Activated T-helper 2 cell treated with anti-CD3 and anti-CD28 coated beads, Interferon-gamma antibody, Interleukin-2, Interleukin-4, amounts not matched to agents 10 μg/mL and 5 μg/mL and 100 μg/mL, durations not matched to agents 14 hours and 24 hours and 36 hours (primary cell): ENCODE data around the gene C11orf54. TPM values are rescaled to one million over a fixed set of nuclear protein-coding genes. Genes with fewer than 3 reads are reported as not detected.

Source experiments
- DNase-seq: peaks from one replicate; pipeline ENCODE4 v3.0.0; 2021; ENCODE audit warnings: low spot score
- H3K27ac Mint-ChIP-seq: one replicate; pipeline ENCODE4 v1.8.0; 2021; ENCODE audit warnings: mixed read lengths
- H3K27me3 Mint-ChIP-seq: one replicate; pipeline ENCODE4 v1.8.0; 2021; ENCODE audit warnings: low read depth, mixed read lengths
- H3K36me3 Mint-ChIP-seq: one replicate; pipeline ENCODE4 v1.8.0; 2021; ENCODE audit warnings: low read depth, mixed read lengths
- H3K4me1 Mint-ChIP-seq: one replicate; pipeline ENCODE4 v1.8.0; 2021; ENCODE audit warnings: low read depth, mixed read lengths
- H3K4me3 Mint-ChIP-seq: one replicate; pipeline ENCODE4 v1.8.0; 2021; ENCODE audit warnings: low read depth, mild to moderate bottlenecking, moderate library complexity, mixed read lengths
- H3K9me3 Mint-ChIP-seq: one replicate; pipeline ENCODE4 v1.8.0; 2021; ENCODE audit warnings: mixed read lengths
- intact Hi-C: fragments of 100-400 bp; cut with micrococcal nuclease; formaldehyde crosslinking; loops from one replicate; pipeline ENCODE4 v1.15.1; 2023
- total RNA-seq: library from RNA; stranded (reverse); gene quantifications from 2 replicates; pipeline ENCODE4 v1.2.3, GENCODE V29; 2022

The C11orf54 gene
- 19.3 and 21.2 TPM in 2 replicates for total RNA-seq

GRCh38 chr11:93741094-93741881 lies at the start of gene C11orf54, which contains the start of gene TAF1D:
Gene C11orf54, plus strand, starts transcription at chr11:93741672. Its CDS starts 5,722 bp downstream, at chr11:93747394.
Gene TAF1D, minus strand, starts transcription at chr11:93741495. Its CDS starts 2,191 bp downstream, at chr11:93739304.
- intact Hi-C loops: loop anchor here (1.0 to 5.0 kb wide), 9 partner anchors 43 to 1326 kb away; partner anchors contain the start of genes ANKRD49, CEP295, FUT4 and MED17

GRCh38 chr11:93694109-93694508 lies 47.4 kb upstream of the C11orf54 start:
- Mint-ChIP-seq H3K9me3 (no peaks in the 10 kb centered on the region), H3K36me3 (peaks cover 72% of the 10 kb centered on the region), H3K4me3 (no peak overlapping the region), H3K4me1 (peaks cover 11% of the 10 kb centered on the region), H3K27ac (no peak overlapping the region), H3K27me3 (no peaks in the 10 kb centered on the region)
- intact Hi-C loops: no loop called here
- DNase-seq: no peak

More at GRCh38 chr11:93741094-93741881, at the start of gene C11orf54, which contains the start of gene TAF1D:
- peaks cover 45% of the 10 kb centered on the region for H3K4me1 Mint-ChIP-seq
- H3K27me3 Mint-ChIP-seq: no peaks in the 10 kb centered on the region
- H3K9me3 Mint-ChIP-seq: no peaks in the 10 kb centered on the region
- peak within 1 kb of the TSS; percentile 99 for H3K27ac Mint-ChIP-seq
- peaks cover 62% of the 10 kb centered on the region for H3K36me3 Mint-ChIP-seq
- peak within 1 kb of the TSS; percentile 99 for H3K4me3 Mint-ChIP-seq
- DNase-seq: peak; percentile 96

GRCh38 chr11:93694557-93694956 lies 46.9 kb upstream of the C11orf54 start:
- no peak for DNase-seq
- Mint-ChIP-seq H3K4me3 (no peak overlapping the region), H3K4me1 (peaks cover 9% of the 10 kb centered on the region), H3K9me3 (no peaks in the 10 kb centered on the region), H3K27me3 (no peaks in the 10 kb centered on the region), H3K27ac (no peak overlapping the region), H3K36me3 (peaks cover 72% of the 10 kb centered on the region)
- intact Hi-C loops: no loop called here

- peaks cover 71% of the 10 kb centered on the region for H3K36me3 Mint-ChIP-seq
- no peak overlapping the region for H3K4me3 Mint-ChIP-seq
- no peaks in the 10 kb centered on the region for H3K27me3 Mint-ChIP-seq
- peaks cover 3% of the 10 kb centered on the region for H3K4me1 Mint-ChIP-seq
- DNase-seq: no peak
- H3K9me3 Mint-ChIP-seq: no peaks in the 10 kb centered on the region
- intact Hi-C loops: no loop called here
- H3K27ac Mint-ChIP-seq: no peak overlapping the region
These were observed 43.9 kb upstream of the C11orf54 start for GRCh38 chr11:93697611-93698010.

DNA sequence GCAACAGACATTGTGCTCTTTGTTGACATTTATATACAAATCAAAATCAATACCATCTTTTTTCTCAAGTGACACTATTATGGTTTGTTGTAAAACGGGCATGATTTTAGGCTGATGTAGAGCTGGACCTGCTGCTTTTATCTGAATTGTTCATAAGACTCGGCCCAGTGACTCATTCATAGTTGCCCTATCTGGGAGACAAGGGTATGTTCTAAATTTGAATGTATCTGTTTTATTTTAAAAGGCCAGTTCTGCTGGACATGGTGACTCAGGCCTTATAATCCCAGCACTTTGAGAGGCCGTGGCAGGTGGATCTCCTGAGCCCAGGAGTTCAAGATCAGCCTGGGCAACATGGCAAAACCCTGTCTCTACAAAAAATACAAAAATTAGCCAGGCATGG lies 40.6 kb upstream of the C11orf54 start:
- H3K27ac Mint-ChIP-seq: no peak overlapping the region
- H3K4me3 Mint-ChIP-seq: no peak overlapping the region
- intact Hi-C loops: no loop called here

DNA sequence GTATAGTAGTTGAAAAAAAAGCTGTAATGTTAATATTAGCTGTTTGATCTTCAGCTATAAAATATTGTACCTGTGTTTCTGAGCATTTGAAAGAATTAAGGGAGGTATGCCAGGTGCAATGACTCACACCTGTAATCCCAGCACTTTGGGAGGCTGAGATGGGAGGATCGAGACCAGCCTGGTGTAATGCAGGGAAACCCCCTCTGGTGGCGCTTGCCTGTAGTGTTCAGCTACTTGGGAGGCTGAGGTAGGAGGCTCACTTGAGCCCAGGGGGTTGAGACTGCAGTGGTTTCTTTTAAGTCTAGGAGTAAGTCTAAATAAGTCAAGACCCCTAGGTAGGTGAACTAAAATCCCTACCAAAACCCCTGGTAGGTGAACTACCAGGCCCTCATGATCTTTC lies 37.2 kb upstream of the C11orf54 start:
- Mint-ChIP-seq H3K27ac (no peak overlapping the region), H3K27me3 (no peaks in the 10 kb centered on the region), H3K4me3 (no peak overlapping the region), H3K36me3 (peaks cover 79% of the 10 kb centered on the region), H3K9me3 (peaks cover 13% of the 10 kb centered on the region), H3K4me1 (peaks cover 3% of the 10 kb centered on the region)
- no peak for DNase-seq
- intact Hi-C loops: no loop called here

More for the DNA sequence above, 40.6 kb upstream of the C11orf54 start:
- H3K36me3 Mint-ChIP-seq: peaks cover 82% of the 10 kb centered on the region
- DNase-seq: no peak
- H3K27me3 Mint-ChIP-seq: no peaks in the 10 kb centered on the region
- no peaks in the 10 kb centered on the region for H3K9me3 Mint-ChIP-seq
- peaks cover 3% of the 10 kb centered on the region for H3K4me1 Mint-ChIP-seq

DNA sequence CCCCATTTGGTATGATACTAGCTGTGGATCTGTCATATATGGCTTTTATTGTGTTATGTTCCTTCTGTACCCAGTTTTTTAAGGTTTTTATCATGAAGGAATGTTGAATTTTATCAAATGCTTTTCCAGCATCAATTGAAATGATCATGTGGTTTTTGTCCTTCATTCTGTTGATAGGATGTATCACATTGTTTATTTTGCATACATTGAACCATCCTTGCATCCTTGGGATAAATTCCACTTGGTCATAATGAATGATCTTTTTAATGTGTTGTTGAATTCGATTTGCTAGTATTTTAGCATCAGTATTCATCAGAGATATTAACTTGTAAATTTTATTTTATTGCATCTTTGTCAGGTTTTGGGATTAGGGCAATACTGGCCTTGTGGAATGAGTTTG lies 31.2 kb upstream of the C11orf54 start:
- DNase-seq: no peak
- peaks cover 3% of the 10 kb centered on the region for H3K4me1 Mint-ChIP-seq
- H3K9me3 Mint-ChIP-seq: peaks cover 40% of the 10 kb centered on the region
- H3K4me3 Mint-ChIP-seq: no peak overlapping the region
- H3K36me3 Mint-ChIP-seq: peaks cover 91% of the 10 kb centered on the region
- intact Hi-C loops: no loop called here
- H3K27me3 Mint-ChIP-seq: no peaks in the 10 kb centered on the region
- no peak overlapping the region for H3K27ac Mint-ChIP-seq

DNA sequence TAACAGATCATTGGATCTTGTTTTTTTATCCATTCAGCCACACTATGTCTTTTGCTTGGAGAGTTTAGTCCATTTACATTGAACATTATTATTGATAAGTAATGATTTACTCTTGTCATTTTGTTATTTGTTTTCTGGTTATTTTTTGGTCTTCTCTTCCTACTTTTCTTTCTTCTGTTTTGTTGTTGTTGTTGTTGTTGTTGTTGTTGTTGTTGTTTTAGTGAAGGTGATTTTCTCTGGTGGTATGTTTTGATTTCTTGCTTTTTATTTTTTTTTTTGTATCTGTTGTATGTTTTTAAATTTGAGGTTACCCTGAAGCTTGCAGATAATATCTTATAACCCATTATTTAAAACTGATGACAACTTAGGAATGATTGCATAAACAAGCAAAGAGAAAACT lies 28.8 kb upstream of the C11orf54 start:
- no peaks in the 10 kb centered on the region for H3K27me3 Mint-ChIP-seq
- H3K4me3 Mint-ChIP-seq: no peak overlapping the region
- intact Hi-C loops: no loop called here
- H3K4me1 Mint-ChIP-seq: peaks cover 9% of the 10 kb centered on the region
- peaks cover 94% of the 10 kb centered on the region for H3K36me3 Mint-ChIP-seq
- H3K27ac Mint-ChIP-seq: no peak overlapping the region
- peaks cover 40% of the 10 kb centered on the region for H3K9me3 Mint-ChIP-seq
- no peak for DNase-seq

GRCh38 chr11:93715797-93716396 lies 25.6 kb upstream of the C11orf54 start:
- peaks cover 16% of the 10 kb centered on the region for H3K9me3 Mint-ChIP-seq
- intact Hi-C loops: no loop called here
- no peak overlapping the region for H3K4me3 Mint-ChIP-seq
- no peaks in the 10 kb centered on the region for H3K27me3 Mint-ChIP-seq
- peaks cover 82% of the 10 kb centered on the region for H3K36me3 Mint-ChIP-seq
- no peak for DNase-seq
- H3K4me1 Mint-ChIP-seq: peaks cover 23% of the 10 kb centered on the region
- peak overlapping the region; percentile 17 for H3K27ac Mint-ChIP-seq

DNA sequence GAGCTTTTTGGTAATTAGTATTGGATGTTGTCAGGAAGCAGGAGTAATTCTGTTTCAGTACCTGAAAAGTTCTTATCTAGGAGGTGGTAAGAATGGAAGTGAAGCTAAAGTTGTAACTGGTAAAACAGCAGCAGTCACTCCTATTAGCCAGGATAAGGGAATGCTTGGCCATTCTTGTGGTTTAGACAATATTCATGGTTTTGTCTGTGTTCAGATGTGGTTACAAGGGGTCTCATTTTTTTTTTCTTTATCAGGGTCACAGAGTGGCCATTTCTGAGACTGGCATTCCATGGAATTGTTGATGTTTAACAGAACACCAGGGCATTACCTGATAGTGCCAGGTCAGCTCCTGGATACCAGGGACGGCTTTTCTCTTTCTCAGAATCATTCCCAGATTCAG lies 24.0 kb upstream of the C11orf54 start:
- Mint-ChIP-seq H3K27ac (peak overlapping the region; percentile 71), H3K9me3 (peaks cover 9% of the 10 kb centered on the region), H3K4me1 (peaks cover 26% of the 10 kb centered on the region), H3K36me3 (peaks cover 85% of the 10 kb centered on the region), H3K4me3 (no peak overlapping the region), H3K27me3 (no peaks in the 10 kb centered on the region)
- DNase-seq: no peak
- intact Hi-C loops: no loop called here

- H3K27ac Mint-ChIP-seq: peak overlapping the region; percentile 67
- peak overlapping the region; percentile 26 for H3K4me3 Mint-ChIP-seq
- no peak for DNase-seq
- H3K4me1 Mint-ChIP-seq: peaks cover 24% of the 10 kb centered on the region
- H3K27me3 Mint-ChIP-seq: no peaks in the 10 kb centered on the region
- H3K9me3 Mint-ChIP-seq: peaks cover 5% of the 10 kb centered on the region
- H3K36me3 Mint-ChIP-seq: peaks cover 84% of the 10 kb centered on the region
- intact Hi-C loops: no loop called here
These were observed 23.4 kb upstream of the C11orf54 start for GRCh38 chr11:93718057-93718563.

GRCh38 chr11:93719310-93719709 lies 22.2 kb upstream of the C11orf54 start:
- H3K9me3 Mint-ChIP-seq: peaks cover 5% of the 10 kb centered on the region
- no peak for DNase-seq
- intact Hi-C loops: no loop called here
- peak overlapping the region; percentile 55 for H3K27ac Mint-ChIP-seq
- no peak overlapping the region for H3K4me3 Mint-ChIP-seq
- peaks cover 78% of the 10 kb centered on the region for H3K36me3 Mint-ChIP-seq
- H3K27me3 Mint-ChIP-seq: no peaks in the 10 kb centered on the region
- H3K4me1 Mint-ChIP-seq: peaks cover 24% of the 10 kb centered on the region

DNA sequence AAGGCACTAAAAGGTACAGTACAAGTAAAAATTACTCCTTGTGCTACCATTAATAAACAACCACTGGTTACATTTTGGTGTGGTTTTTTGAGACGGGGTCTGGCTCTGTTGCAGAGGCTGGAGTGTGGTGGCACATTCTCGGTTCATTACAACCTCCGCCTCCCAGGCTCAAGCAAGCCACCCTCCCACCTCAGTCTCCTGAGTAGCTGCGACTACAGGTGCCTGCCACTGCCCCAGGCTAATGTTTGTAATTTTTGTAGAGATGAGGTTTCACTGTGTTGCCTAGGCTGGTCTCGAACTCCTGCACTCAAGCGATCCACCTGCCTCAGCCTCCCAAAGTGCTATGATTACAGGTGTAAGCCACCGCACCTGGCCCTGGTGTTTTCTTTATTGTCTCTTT lies 20.9 kb upstream of the C11orf54 start:
- intact Hi-C loops: no loop called here

More for the DNA sequence above, 20.9 kb upstream of the C11orf54 start:
- Mint-ChIP-seq H3K36me3 (peaks cover 76% of the 10 kb centered on the region), H3K27ac (no peak overlapping the region), H3K27me3 (no peaks in the 10 kb centered on the region), H3K4me3 (no peak overlapping the region), H3K9me3 (peaks cover 5% of the 10 kb centered on the region), H3K4me1 (peaks cover 24% of the 10 kb centered on the region)
- DNase-seq: no peak
